DOHH2 (cell line): ENCODE results near the gene PCBP3.
"Not testable (repeated sequence)": the region's sequence is repeated elsewhere in the genome, so short reads cannot be mapped to it uniquely, and the experiment has no call there.

Experiments used
- H3F3A ChIP-seq: fragments of 200-600 bp; sonication (generic), shearing (Covaris generic); 2 replicates; pipeline ENCODE4 v1.6.0; 2016; ENCODE audit warnings: antibody characterized with exemption, mild to moderate bottlenecking; ENCODE audit not compliant: control insufficient read depth, insufficient read depth
- H3K27ac ChIP-seq: fragments of 200-600 bp; sonication (generic); 2 replicates; pipeline ENCODE4 v1.5.1; 2014; ENCODE audit warnings: low read depth, mild to moderate bottlenecking, low read length, moderate library complexity
- H3K27me3 ChIP-seq: fragments of 200-600 bp; sonication (generic); 2 replicates; pipeline ENCODE4 v1.6.1; 2014; ENCODE audit warnings: mild to moderate bottlenecking, low read length, mixed read lengths; ENCODE audit not compliant: control insufficient read depth
- H3K36me3 ChIP-seq: fragments of 200-600 bp; sonication (generic); 2 replicates; pipeline ENCODE4 v1.6.1; 2014; ENCODE audit warnings: mild to moderate bottlenecking, low read length, moderate library complexity, mixed read lengths; ENCODE audit not compliant: control insufficient read depth
- H3K4me1 ChIP-seq: fragments of 200-600 bp; sonication (generic); 2 replicates; pipeline ENCODE4 v1.6.1; 2014; ENCODE audit warnings: mild to moderate bottlenecking, low read length, mixed read lengths; ENCODE audit not compliant: control insufficient read depth
- H3K4me2 ChIP-seq: fragments of 200-600 bp; sonication (generic); 2 replicates; pipeline ENCODE4 v1.6.0; 2014; ENCODE audit warnings: mild to moderate bottlenecking, low read length, moderate library complexity
- H3K4me3 ChIP-seq: fragments of 200-600 bp; sonication (generic); 2 replicates; pipeline ENCODE4 v1.5.1; 2014; ENCODE audit warnings: mild to moderate bottlenecking, low read length, mixed read lengths
- H3K79me2 ChIP-seq: fragments of 200-600 bp; sonication (generic); 2 replicates; pipeline ENCODE4 v1.6.1; 2014; ENCODE audit warnings: mild to moderate bottlenecking, low read length, mixed read lengths; ENCODE audit not compliant: control insufficient read depth
- H3K9me2 ChIP-seq: fragments of 200-600 bp; sonication (generic); replicated peaks from 2 replicates; pipeline ENCODE4 v1.6.1; 2014; ENCODE audit warnings: mild to moderate bottlenecking, low read length, mixed read lengths; ENCODE audit not compliant: control insufficient read depth
- H3K9me3 ChIP-seq: fragments of 200-600 bp; sonication (generic); 2 replicates; pipeline ENCODE4 v1.6.1; 2014; ENCODE audit warnings: antibody characterized with exemption, low read length, mixed read lengths; ENCODE audit not compliant: control insufficient read depth, insufficient read depth
- H4K20me1 ChIP-seq: fragments of 200-600 bp; sonication (generic); 2 replicates; pipeline ENCODE4 v1.6.0; 2014; ENCODE audit warnings: low read depth, mild to moderate bottlenecking, antibody characterized with exemption, low read length, moderate library complexity; ENCODE audit not compliant: control insufficient read depth, insufficient read depth
- EZH2phosphoT487 ChIP-seq: fragments of 200-600 bp; sonication (generic); IDR thresholded peaks from 2 replicates; pipeline ENCODE4 v1.6.1; 2017; ENCODE audit warnings: borderline replicate concordance, mild to moderate bottlenecking, antibody characterized with exemption, low read length, moderate library complexity, mixed read lengths
- TF ChIP-seq, protein P1 (sequence below): fragments of 200-600 bp; sonication (generic); IDR thresholded peaks from one replicate; pipeline ENCODE4 v1.5.1; 2014; ENCODE audit warnings: antibody characterized with exemption, mild to moderate bottlenecking, low read depth, low read length; ENCODE audit not compliant: poor library complexity, severe bottlenecking

The PCBP3 gene

DNA sequence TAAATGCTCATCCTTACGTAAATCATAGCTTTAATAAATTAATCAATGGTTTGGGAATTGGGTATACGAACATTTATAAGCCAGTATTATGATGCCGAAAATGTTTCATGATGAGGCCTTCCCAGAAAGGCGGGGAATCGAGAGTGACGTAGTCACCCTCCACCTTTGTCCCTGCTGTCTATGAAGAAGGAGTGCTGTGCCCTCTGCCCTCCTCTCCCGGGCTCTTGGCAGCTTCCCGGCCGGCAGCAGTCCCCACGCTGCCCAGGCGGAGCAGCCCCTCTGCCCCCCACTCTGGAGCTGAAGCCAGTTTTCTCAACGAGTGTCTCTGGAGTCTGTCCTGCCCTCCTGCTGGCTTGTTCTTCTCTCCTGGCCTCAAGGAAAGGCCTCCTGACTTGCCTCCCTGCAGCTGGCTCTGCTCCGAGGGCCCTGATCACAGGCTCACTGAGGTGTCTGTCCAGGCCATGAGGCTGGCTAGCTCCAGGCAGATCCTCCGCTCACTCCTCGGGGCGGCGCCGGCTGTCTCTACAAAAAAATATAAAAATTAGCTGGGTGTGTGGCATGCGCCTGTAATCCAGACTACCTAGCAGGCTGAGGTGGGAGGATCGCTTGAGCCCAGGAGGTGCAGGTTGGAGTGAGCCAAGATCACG lies 187.3 kb downstream of the PCBP3 start:
- Histone ChIP-seq H3K4me3 (no peak overlapping the region), H4K20me1 (no peaks in the 10 kb centered on the region), H3K79me2 (no peaks in the 10 kb centered on the region), H3K27ac (no peak overlapping the region), H3F3A (no peaks in the 10 kb centered on the region), H3K4me2 (no peak overlapping the region), H3K36me3 (no peaks in the 10 kb centered on the region), H3K27me3 (no peaks in the 10 kb centered on the region), H3K9me3 (no peaks in the 10 kb centered on the region), H3K9me2 (no peaks in the 10 kb centered on the region), H3K4me1 (no peaks in the 10 kb centered on the region)
- TF ChIP-seq EZH2phosphoT487 = no peak
- TF ChIP-seq, protein P1, sequence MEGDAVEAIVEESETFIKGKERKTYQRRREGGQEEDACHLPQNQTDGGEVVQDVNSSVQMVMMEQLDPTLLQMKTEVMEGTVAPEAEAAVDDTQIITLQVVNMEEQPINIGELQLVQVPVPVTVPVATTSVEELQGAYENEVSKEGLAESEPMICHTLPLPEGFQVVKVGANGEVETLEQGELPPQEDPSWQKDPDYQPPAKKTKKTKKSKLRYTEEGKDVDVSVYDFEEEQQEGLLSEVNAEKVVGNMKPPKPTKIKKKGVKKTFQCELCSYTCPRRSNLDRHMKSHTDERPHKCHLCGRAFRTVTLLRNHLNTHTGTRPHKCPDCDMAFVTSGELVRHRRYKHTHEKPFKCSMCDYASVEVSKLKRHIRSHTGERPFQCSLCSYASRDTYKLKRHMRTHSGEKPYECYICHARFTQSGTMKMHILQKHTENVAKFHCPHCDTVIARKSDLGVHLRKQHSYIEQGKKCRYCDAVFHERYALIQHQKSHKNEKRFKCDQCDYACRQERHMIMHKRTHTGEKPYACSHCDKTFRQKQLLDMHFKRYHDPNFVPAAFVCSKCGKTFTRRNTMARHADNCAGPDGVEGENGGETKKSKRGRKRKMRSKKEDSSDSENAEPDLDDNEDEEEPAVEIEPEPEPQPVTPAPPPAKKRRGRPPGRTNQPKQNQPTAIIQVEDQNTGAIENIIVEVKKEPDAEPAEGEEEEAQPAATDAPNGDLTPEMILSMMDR = no peak

DNA sequence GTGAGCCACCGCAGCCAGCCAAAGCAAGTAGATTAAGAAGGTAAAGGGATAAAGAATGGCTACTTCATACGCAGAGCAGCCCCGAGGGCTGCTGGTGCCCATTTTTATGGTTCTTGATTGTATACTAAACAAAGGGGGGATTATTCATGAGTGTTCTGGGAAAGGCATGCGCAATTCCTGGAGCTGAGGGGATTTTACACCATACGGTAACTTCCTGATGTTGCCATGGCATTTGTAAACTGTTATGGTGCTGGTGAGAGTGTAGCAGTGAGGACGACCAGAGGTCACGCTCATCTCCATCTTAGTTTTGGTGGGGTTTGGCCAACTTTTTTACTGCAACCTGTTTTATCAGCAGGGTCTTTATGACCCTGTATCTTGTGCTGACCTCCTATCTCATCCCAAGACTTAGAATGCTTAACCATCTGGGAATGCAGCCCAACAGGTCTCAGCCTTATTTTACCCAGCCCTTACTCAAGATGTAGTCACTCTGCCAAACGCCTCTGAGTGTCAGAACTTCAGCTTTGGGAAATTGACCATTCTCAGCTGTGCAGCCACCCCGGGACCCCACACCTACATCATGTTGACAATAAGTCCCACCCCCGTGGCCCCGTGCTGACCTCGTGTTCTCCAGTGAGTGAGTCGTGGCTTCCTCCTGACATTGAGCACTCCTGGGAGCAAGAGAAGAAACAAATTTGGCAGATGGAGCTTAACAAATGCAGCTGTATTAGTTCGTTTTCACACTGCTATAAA lies 188.6 kb downstream of the PCBP3 start:
- Histone ChIP-seq H3K4me1 (no peaks in the 10 kb centered on the region), H3K79me2 (no peaks in the 10 kb centered on the region), H4K20me1 (no peaks in the 10 kb centered on the region), H3K9me2 (no peaks in the 10 kb centered on the region), H3K4me3 (no peak overlapping the region), H3K27me3 (no peaks in the 10 kb centered on the region), H3K27ac (no peak overlapping the region), H3F3A (no peaks in the 10 kb centered on the region), H3K36me3 (no peaks in the 10 kb centered on the region), H3K4me2 (no peak overlapping the region), H3K9me3 (no peaks in the 10 kb centered on the region)
- TF ChIP-seq, protein P1 = no peak
- no peak for TF ChIP-seq EZH2phosphoT487

DNA sequence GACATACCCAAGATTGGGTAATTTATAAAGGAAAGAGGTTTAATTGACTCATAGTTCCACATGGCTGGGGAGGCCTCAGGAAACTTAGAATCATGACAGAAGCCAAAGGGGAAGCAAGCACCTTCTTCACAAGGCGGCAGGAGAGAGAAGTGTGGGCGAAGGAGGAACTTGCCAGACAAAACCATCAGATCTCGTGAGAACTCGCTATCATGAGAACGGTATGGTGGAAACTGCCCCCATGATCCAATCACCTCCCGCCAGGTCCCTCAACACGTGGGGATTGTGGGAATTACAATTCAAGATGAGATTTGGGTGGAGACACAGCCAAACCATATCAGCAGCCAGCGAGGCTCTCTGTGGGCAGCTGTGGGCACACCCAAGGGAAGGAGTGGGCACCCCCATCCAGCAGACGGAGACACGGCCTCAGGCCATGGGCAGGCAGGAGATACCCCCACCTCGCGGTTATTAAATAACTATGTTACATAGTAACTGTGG lies 189.3 kb downstream of the PCBP3 start:
- not testable (repeated sequence) for H3F3A ChIP-seq, H3K27ac ChIP-seq, H3K36me3 ChIP-seq, H3K79me2 ChIP-seq, H3K4me1 ChIP-seq, H3K4me3 ChIP-seq, H3K27me3 ChIP-seq, H3K4me2 ChIP-seq, H3K9me3 ChIP-seq, H3K9me2 ChIP-seq, H4K20me1 ChIP-seq

DNA sequence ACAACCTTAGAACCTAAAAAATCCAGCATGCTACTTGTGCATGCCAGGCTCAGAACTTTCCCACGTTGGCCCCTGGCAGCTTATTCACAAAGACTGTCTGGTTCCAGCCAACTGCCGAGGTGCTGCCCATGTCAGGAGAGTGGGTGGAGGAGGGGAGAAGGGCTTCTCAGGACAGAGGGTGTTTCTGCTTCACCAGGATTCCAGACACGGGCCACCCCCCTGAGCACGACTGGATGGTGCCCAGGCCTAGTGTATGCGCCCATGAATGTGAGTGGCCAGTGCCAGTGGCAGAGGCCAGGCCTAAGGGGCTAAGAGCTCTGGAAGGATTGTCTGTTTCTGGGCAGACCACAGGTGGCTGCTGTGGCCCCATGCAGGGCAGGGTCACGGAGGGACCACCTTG lies 189.9 kb downstream of the PCBP3 start:
- Histone ChIP-seq H3K4me2 (no peak overlapping the region), H4K20me1 (no peaks in the 10 kb centered on the region), H3K79me2 (no peaks in the 10 kb centered on the region), H3K36me3 (no peaks in the 10 kb centered on the region), H3K9me2 (no peaks in the 10 kb centered on the region), H3K27ac (no peak overlapping the region), H3K4me1 (no peaks in the 10 kb centered on the region), H3F3A (no peaks in the 10 kb centered on the region), H3K27me3 (no peaks in the 10 kb centered on the region), H3K9me3 (no peaks in the 10 kb centered on the region), H3K4me3 (no peak overlapping the region)
- no peak for TF ChIP-seq EZH2phosphoT487
- TF ChIP-seq, protein P1 = no peak
